Mucosa of gallbladder (tissue), 1 donor: ENCODE results near the gene CLK3. TPM values are rescaled to one million over a fixed set of nuclear protein-coding genes. Genes with fewer than 3 reads are reported as not detected.
A peak's percentile ranks its signal among the peaks of the same experiment; 100 is the strongest.

Experiments used
- DNase-seq: peaks from one replicate; pipeline ENCODE4 v3.0.0-alpha.2; 2020; ENCODE audit warnings: low spot score
- total RNA-seq: library from RNA; stranded (reverse); gene quantifications from one replicate; pipeline ENCODE4 v1.2.1, GENCODE V29; 2021
- donor health status: DM: no; HTN: no; CAD: no.

Gene CLK3
- total RNA-seq, 1 donor from 2014 or later, result 95.0 TPM

- no peak for DNase-seq
Measured at GRCh38 chr15:74603026-74603788, 12.4 kb upstream of the CLK3 start.

- no peak for DNase-seq
Measured at GRCh38 chr15:74603789-74604705, 11.6 kb upstream of the CLK3 start.

GRCh38 chr15:74604983-74605794 is 10.4 kb upstream of the CLK3 start:
- peak; percentile 24 for DNase-seq

GRCh38 chr15:74605795-74606150 is 9.9 kb upstream of the CLK3 start:
- DNase-seq, result no peak

GRCh38 chr15:74608786-74609185 is 6.8 kb upstream of the CLK3 start:
- no peak for DNase-seq

GRCh38 chr15:74609938-74610301 is 5.7 kb upstream of the CLK3 start:
- DNase-seq, result no peak

- DNase-seq, result no peak
Measured at GRCh38 chr15:74610302-74610951, 5.2 kb upstream of the CLK3 start.

GRCh38 chr15:74611341-74611740 is 4.3 kb upstream of the CLK3 start:
- no peak for DNase-seq

GRCh38 chr15:74611834-74612233 is 3.8 kb upstream of the CLK3 start:
- DNase-seq, result no peak

- DNase-seq, result no peak
Measured at GRCh38 chr15:74612677-74613076, 3.0 kb upstream of the CLK3 start.

GRCh38 chr15:74613089-74613952 is 2.3 kb upstream of the CLK3 start:
- no peak for DNase-seq

GRCh38 chr15:74613953-74614743 is 1.5 kb upstream of the CLK3 start:
- DNase-seq, result no peak

- peak; percentile 81 for DNase-seq
Measured at GRCh38 chr15:74614744-74615507, 710 bp upstream of the CLK3 start.

- peak; percentile 83 for DNase-seq
Measured at GRCh38 chr15:74616366-74616939, 817 bp downstream of the CLK3 start.

- DNase-seq, result no peak
Measured at GRCh38 chr15:74616996-74617395, 1.4 kb downstream of the CLK3 start.

- DNase-seq, result no peak
Measured at GRCh38 chr15:74618841-74619596, 3.4 kb downstream of the CLK3 start.

GRCh38 chr15:74619916-74620635 is 4.4 kb downstream of the CLK3 start:
- no peak for DNase-seq
